Muscle layer of colon (tissue), 2 donors: ENCODE results near the gene NSUN5.
"Not testable (repeated sequence)": the region's sequence is repeated elsewhere in the genome, so short reads cannot be mapped to it uniquely, and the experiment has no call there.

ENCODE experiments used
- H3K27ac ChIP-seq: one replicate; pipeline ENCODE4 v1.7.0; 2013; ENCODE audit warnings: low read depth, mild to moderate bottlenecking, low read length, moderate library complexity
- H3K27me3 ChIP-seq, 2 donors: one replicate each; pipeline ENCODE4 v1.7.0; 2013; ENCODE audit warnings: low read length in 2 of 2, mild to moderate bottlenecking in 2 of 2; ENCODE audit not compliant: insufficient read depth in 2 of 2, control insufficient read depth in 1 of 2
- H3K36me3 ChIP-seq: one replicate; pipeline ENCODE4 v1.7.0; 2013; ENCODE audit warnings: mild to moderate bottlenecking, low read length; ENCODE audit not compliant: insufficient read depth
- H3K4me1 ChIP-seq: one replicate; pipeline ENCODE4 v1.7.0; 2013; ENCODE audit warnings: mild to moderate bottlenecking, low read length; ENCODE audit not compliant: insufficient read depth
- H3K4me3 ChIP-seq, 2 donors: one replicate each; pipeline ENCODE4 v1.7.0; 2013; ENCODE audit warnings: low read length in 2 of 2, low read depth in 1 of 2, mild to moderate bottlenecking in 1 of 2, moderate library complexity in 1 of 2
- H3K9ac ChIP-seq: one replicate; pipeline ENCODE4 v1.7.0; 2013; ENCODE audit warnings: low read length
- H3K9me3 ChIP-seq: one replicate; pipeline ENCODE4 v1.7.0; 2013; ENCODE audit warnings: mild to moderate bottlenecking, low read length
- donor health status: abdominal sarcoma.
- donor health status: Adenocarcinoma of cecum.

Gene NSUN5

GRCh38 chr7:73343671-73344380 lies 35.2 kb upstream of the NSUN5 start:
- Histone ChIP-seq H3K9ac (no peak overlapping the region), H3K27me3 (no peaks in the 10 kb centered on the region), H3K4me3 (no peak overlapping the region), H3K9me3 (no peaks in the 10 kb centered on the region), H3K27ac (no peak overlapping the region), H3K4me1 (peaks cover 5% of the 10 kb centered on the region), H3K36me3 (no peaks in the 10 kb centered on the region)

DNA sequence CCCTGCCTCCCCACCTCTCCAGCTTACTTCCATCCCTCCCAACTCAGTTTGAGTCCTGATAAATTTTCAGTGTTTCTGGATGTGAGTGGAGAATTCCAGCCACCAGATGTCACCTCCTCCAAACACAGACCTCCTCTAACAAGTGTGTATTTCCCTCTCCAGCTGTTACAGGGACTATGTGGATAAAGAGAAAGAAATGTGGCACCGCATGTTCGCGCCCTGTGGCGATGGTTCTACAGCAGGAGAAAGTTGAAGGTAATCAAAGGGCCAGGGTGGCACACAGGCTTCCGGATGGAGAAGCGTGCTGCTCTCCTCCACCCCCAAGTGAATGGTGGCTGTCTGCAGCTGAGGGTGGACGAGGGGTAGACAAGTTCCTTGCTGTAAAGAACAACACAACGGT lies 34.0 kb upstream of the NSUN5 start:
- H3K27ac ChIP-seq = no peak overlapping the region
- no peaks in the 10 kb centered on the region for H3K9me3 ChIP-seq
- no peaks in the 10 kb centered on the region for H3K36me3 ChIP-seq
- peak overlapping the region; percentile 25 to 43 for H3K4me3 ChIP-seq
- H3K27me3 ChIP-seq = no peaks in the 10 kb centered on the region
- peaks cover 5% of the 10 kb centered on the region for H3K4me1 ChIP-seq
- no peak overlapping the region for H3K9ac ChIP-seq

DNA sequence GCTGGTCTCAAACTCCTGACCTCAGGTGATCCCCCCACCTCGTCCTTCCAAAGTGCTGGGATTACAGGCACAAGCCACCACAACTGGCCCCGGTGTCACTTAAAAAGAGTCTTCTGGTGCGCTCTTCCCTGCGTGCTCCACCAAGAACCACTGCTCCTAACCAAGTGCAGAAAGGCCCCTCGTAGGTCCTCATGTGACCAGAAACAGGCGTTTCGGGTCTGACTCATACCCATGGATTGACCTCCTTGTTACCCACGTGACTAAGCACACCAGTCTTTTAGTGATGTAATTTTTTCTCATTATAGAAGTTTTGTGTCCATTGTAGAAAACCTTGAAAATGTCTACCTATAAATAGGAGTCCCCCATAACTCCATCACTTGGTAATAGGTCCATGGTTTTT lies 33.3 kb upstream of the NSUN5 start:
- Histone ChIP-seq H3K27ac (no peak overlapping the region), H3K9ac (no peak overlapping the region), H3K9me3 (no peaks in the 10 kb centered on the region), H3K27me3 (no peaks in the 10 kb centered on the region), H3K36me3 (no peaks in the 10 kb centered on the region), H3K4me3 (no peak overlapping the region), H3K4me1 (peaks cover 5% of the 10 kb centered on the region)

DNA sequence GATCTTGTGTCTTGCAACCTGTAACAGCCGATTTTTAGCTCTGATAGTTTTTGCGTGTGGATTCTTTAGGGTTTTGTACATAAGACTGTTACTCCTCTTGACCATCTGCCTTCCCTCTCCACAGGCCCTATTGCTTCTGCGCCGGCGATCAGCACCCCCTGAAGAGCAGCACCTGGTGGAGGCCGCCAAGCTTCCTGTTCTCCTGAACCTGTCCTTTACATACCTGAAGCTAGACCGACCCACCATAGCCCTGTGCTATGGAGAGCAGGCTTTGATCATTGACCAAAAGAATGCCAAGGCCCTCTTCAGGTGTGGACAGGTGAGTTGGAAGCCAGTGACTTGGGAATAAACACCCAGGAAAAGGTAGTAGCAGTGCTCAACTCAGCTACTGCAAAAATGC lies 31.9 kb upstream of the NSUN5 start:
- H3K9me3 ChIP-seq = no peaks in the 10 kb centered on the region
- no peak overlapping the region for H3K9ac ChIP-seq
- H3K27me3 ChIP-seq = no peaks in the 10 kb centered on the region

GRCh38 chr7:73338321-73338720 lies 29.7 kb upstream of the NSUN5 start:
- H3K9me3 ChIP-seq = no peaks in the 10 kb centered on the region

More for the DNA sequence above, 31.9 kb upstream of the NSUN5 start:
- Histone ChIP-seq H3K36me3 (no peaks in the 10 kb centered on the region), H3K27ac (no peak overlapping the region), H3K4me1 (peaks cover 5% of the 10 kb centered on the region), H3K4me3 (no peak overlapping the region)

GRCh38 chr7:73332447-73332846 lies 23.8 kb upstream of the NSUN5 start:
- no peak overlapping the region for H3K9ac ChIP-seq
- no peaks in the 10 kb centered on the region for H3K27me3 ChIP-seq

More at GRCh38 chr7:73338321-73338720, 29.7 kb upstream of the NSUN5 start:
- Histone ChIP-seq H3K4me1 (peaks cover 5% of the 10 kb centered on the region), H3K9ac (no peak overlapping the region), H3K27ac (no peak overlapping the region), H3K27me3 (no peaks in the 10 kb centered on the region), H3K36me3 (no peaks in the 10 kb centered on the region), H3K4me3 (no peak overlapping the region)

DNA sequence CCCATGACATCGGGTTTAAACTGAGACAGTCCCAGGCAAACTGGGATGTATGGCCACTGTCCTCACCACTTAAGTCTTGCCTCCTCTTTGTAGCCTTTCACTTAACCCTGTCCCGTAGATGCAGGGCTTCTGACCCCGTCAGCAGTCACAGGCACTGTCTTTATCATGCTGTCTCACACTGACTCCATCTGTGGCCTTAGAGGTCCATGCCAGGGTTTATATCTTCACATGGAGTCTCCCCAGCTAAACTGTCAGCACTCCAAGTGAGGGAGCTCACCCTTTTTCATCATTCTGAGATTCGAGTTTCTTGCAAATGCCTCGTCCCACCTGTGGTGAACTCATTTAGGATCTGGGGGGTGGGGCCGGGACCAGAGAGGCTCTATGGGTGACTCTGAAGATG lies 22.1 kb upstream of the NSUN5 start:
- Histone ChIP-seq H3K4me3 (no peak overlapping the region), H3K9ac (no peak overlapping the region), H3K9me3 (no peaks in the 10 kb centered on the region), H3K27ac (no peak overlapping the region), H3K27me3 (no peaks in the 10 kb centered on the region), H3K4me1 (no peaks in the 10 kb centered on the region), H3K36me3 (no peaks in the 10 kb centered on the region)

More at GRCh38 chr7:73332447-73332846, 23.8 kb upstream of the NSUN5 start:
- Histone ChIP-seq H3K27ac (no peak overlapping the region), H3K9me3 (no peaks in the 10 kb centered on the region), H3K4me1 (no peaks in the 10 kb centered on the region), H3K4me3 (no peak overlapping the region), H3K36me3 (no peaks in the 10 kb centered on the region)

GRCh38 chr7:73329861-73330581 lies 21.4 kb upstream of the NSUN5 start:
- Histone ChIP-seq H3K9me3 (no peaks in the 10 kb centered on the region), H3K9ac (no peak overlapping the region), H3K4me3 (no peak overlapping the region), H3K4me1 (no peaks in the 10 kb centered on the region), H3K27ac (no peak overlapping the region), H3K27me3 (no peaks in the 10 kb centered on the region), H3K36me3 (no peaks in the 10 kb centered on the region)

GRCh38 chr7:73328696-73329095 lies 20.1 kb upstream of the NSUN5 start:
- no peaks in the 10 kb centered on the region for H3K9me3 ChIP-seq
- H3K27ac ChIP-seq = no peak overlapping the region
- H3K27me3 ChIP-seq = no peaks in the 10 kb centered on the region
- H3K4me1 ChIP-seq = peaks cover 4% of the 10 kb centered on the region
- no peak overlapping the region for H3K4me3 ChIP-seq
- no peak overlapping the region for H3K9ac ChIP-seq
- no peaks in the 10 kb centered on the region for H3K36me3 ChIP-seq

- H3K36me3 ChIP-seq, H3K27ac ChIP-seq, H3K4me1 ChIP-seq, H3K9ac ChIP-seq, H3K4me3 ChIP-seq, H3K9me3 ChIP-seq, H3K27me3 ChIP-seq: not testable (repeated sequence)
Observed at GRCh38 chr7:73327922-73328321, 19.3 kb upstream of the NSUN5 start, which contains the start of the genes FKBP6 and TRIM50. Gene FKBP6, plus strand, starts transcription at chr7:73328161. Its CDS starts 268 bp downstream, at chr7:73328429. Gene TRIM50, minus strand, starts transcription at chr7:73328082. Its CDS starts 3,295 bp downstream, at chr7:73324787.

DNA sequence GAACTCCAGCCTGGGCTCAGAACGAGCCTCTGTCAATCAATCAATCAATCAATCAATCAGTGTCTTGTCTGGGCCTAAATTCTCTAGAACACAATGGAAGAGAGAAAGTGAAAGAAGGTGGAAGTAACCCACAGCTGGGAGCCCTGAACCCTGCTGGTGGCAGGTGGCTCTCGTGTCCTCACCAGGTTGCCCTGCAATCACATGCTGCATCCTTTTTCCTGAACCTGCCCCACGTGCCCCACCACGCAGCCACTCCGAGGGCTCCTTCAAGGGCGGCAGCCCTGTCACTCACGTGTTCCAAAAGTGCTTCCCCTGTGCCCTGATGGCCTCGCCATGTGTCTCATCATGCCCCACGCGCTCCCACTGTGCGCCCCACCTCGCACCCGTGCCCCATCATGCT lies 18.8 kb upstream of the NSUN5 start:
- not testable (repeated sequence) for H3K27me3 ChIP-seq, H3K4me3 ChIP-seq, H3K27ac ChIP-seq, H3K4me1 ChIP-seq, H3K9me3 ChIP-seq, H3K36me3 ChIP-seq, H3K9ac ChIP-seq
